ENCODE measurements around the gene RGS4. TPM values are rescaled to one million over a fixed set of nuclear protein-coding genes. Genes with fewer than 3 reads are reported as not detected.

RGS4 gene
- total RNA-seq, 1 experiment from 2014 or later, result 0.21 TPM

DNA sequence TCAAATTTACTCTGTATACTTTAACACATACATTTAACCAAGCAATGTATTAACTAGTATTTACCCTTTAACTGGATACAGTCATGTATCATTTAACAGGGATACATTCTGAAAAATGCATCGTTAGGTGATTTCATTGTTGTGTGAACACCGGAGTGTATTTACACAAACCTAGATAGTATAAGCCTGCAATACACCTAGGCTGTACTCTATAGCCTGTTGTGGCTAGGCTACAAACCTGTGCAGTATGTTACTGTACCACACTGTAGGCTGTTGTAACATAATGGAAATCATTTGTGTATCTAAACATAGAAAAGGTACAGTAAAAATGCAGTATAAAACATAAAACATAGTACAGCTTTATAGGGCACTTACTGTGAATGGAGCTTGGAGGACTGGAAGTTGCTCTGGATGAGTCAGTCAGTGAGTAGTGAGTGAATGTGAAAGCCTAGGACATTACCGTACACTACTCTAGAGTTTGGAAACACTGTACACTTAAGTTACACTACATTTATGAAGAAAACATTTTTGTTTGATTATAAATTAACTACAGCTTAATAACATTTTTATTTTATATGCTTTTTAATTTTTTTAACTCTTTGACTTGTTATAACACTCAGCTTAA lies 21.3 kb downstream of the RGS4 start:
- Mint-ChIP-seq H3K4me3 (ENCODE audit: low read depth, unreplicated experiment) (no peak overlapping the region), H3K27ac (ENCODE audit: unreplicated experiment) (no peak overlapping the region), H3K9me3 (ENCODE audit: low read depth, unreplicated experiment) (no peaks in the 10 kb centered on the region), H3K36me3 (ENCODE audit: insufficient read depth, unreplicated experiment) (no peaks in the 10 kb centered on the region), H3K27me3 (ENCODE audit: unreplicated experiment) (no peaks in the 10 kb centered on the region), H3K4me1 (ENCODE audit: low read depth, unreplicated experiment) (peaks cover 8% of the 10 kb centered on the region)
- DNase-seq, result no peak
- BruUV-seq (replicated peaks), result no TSS peak
- TF ChIP-seq, protein P1, sequence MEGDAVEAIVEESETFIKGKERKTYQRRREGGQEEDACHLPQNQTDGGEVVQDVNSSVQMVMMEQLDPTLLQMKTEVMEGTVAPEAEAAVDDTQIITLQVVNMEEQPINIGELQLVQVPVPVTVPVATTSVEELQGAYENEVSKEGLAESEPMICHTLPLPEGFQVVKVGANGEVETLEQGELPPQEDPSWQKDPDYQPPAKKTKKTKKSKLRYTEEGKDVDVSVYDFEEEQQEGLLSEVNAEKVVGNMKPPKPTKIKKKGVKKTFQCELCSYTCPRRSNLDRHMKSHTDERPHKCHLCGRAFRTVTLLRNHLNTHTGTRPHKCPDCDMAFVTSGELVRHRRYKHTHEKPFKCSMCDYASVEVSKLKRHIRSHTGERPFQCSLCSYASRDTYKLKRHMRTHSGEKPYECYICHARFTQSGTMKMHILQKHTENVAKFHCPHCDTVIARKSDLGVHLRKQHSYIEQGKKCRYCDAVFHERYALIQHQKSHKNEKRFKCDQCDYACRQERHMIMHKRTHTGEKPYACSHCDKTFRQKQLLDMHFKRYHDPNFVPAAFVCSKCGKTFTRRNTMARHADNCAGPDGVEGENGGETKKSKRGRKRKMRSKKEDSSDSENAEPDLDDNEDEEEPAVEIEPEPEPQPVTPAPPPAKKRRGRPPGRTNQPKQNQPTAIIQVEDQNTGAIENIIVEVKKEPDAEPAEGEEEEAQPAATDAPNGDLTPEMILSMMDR (IDR thresholded peaks at IDR 0.05; ENCODE audit: unreplicated experiment), result no peak
- intact Hi-C loops (cut with micrococcal nuclease; ENCODE audit: unreplicated experiment), result no loop called here
- CTCF ChIA-PET, result no interaction called here

GRCh38 chr1:163093169-163093568 lies 24.0 kb downstream of the RGS4 start:
- TF ChIP-seq, protein P1 (IDR thresholded peaks at IDR 0.05; ENCODE audit: unreplicated experiment), result no peak

GRCh38 chr1:163093579-163093978 lies 24.4 kb downstream of the RGS4 start:
- CTCF ChIA-PET, result no interaction called here
- H3K4me3 Mint-ChIP-seq (ENCODE audit: low read depth, unreplicated experiment), result no peak overlapping the region
- H3K36me3 Mint-ChIP-seq (ENCODE audit: insufficient read depth, unreplicated experiment), result no peaks in the 10 kb centered on the region
- DNase-seq, result no peak
- intact Hi-C loops (cut with micrococcal nuclease; ENCODE audit: unreplicated experiment), result no loop called here
- H3K9me3 Mint-ChIP-seq (ENCODE audit: low read depth, unreplicated experiment), result no peaks in the 10 kb centered on the region
- no TSS peak for BruUV-seq (replicated peaks)
- H3K27ac Mint-ChIP-seq (ENCODE audit: unreplicated experiment), result no peak overlapping the region
- TF ChIP-seq, protein P1 (IDR thresholded peaks at IDR 0.05; ENCODE audit: unreplicated experiment), result no peak
- no peaks in the 10 kb centered on the region for H3K27me3 Mint-ChIP-seq (ENCODE audit: unreplicated experiment)
- no peaks in the 10 kb centered on the region for H3K4me1 Mint-ChIP-seq (ENCODE audit: low read depth, unreplicated experiment)

More at GRCh38 chr1:163093169-163093568, 24.0 kb downstream of the RGS4 start:
- Mint-ChIP-seq H3K27me3 (ENCODE audit: unreplicated experiment) (no peaks in the 10 kb centered on the region), H3K36me3 (ENCODE audit: insufficient read depth, unreplicated experiment) (no peaks in the 10 kb centered on the region), H3K27ac (ENCODE audit: unreplicated experiment) (no peak overlapping the region), H3K9me3 (ENCODE audit: low read depth, unreplicated experiment) (no peaks in the 10 kb centered on the region), H3K4me3 (ENCODE audit: low read depth, unreplicated experiment) (no peak overlapping the region), H3K4me1 (ENCODE audit: low read depth, unreplicated experiment) (no peaks in the 10 kb centered on the region)
- intact Hi-C loops (cut with micrococcal nuclease; ENCODE audit: unreplicated experiment), result no loop called here
- no peak for DNase-seq
- BruUV-seq (replicated peaks), result no TSS peak
- CTCF ChIA-PET, result no interaction called here

- BruUV-seq (replicated peaks), result no TSS peak
- no peaks in the 10 kb centered on the region for H3K36me3 Mint-ChIP-seq (ENCODE audit: insufficient read depth, unreplicated experiment)
- CTCF ChIA-PET, result no interaction called here
- no peaks in the 10 kb centered on the region for H3K27me3 Mint-ChIP-seq (ENCODE audit: unreplicated experiment)
- intact Hi-C loops (cut with micrococcal nuclease; ENCODE audit: unreplicated experiment), result no loop called here
- H3K4me3 Mint-ChIP-seq (ENCODE audit: low read depth, unreplicated experiment), result no peak overlapping the region
- no peak for DNase-seq
- H3K27ac Mint-ChIP-seq (ENCODE audit: unreplicated experiment), result no peak overlapping the region
- TF ChIP-seq, protein P1 (IDR thresholded peaks at IDR 0.05; ENCODE audit: unreplicated experiment), result no peak
- H3K9me3 Mint-ChIP-seq (ENCODE audit: low read depth, unreplicated experiment), result no peaks in the 10 kb centered on the region
- no peaks in the 10 kb centered on the region for H3K4me1 Mint-ChIP-seq (ENCODE audit: low read depth, unreplicated experiment)
These were observed 25.0 kb downstream of the RGS4 start for GRCh38 chr1:163094182-163094581.
